Tibial artery (tissue), 4 donors: Measurements from ENCODE around the gene ANKLE1.

ENCODE experiments used
- DNase-seq, 2 donors: peaks; one replicate each; pipeline ENCODE4 v3.0.0-alpha.2; 2019
- H3K27ac ChIP-seq, 2 donors: fragments of 200-600 bp; sonication (generic) in 1 of 2; 1 replicate in 1 of 2; 2 replicates in 1 of 2; pipeline ENCODE4 v1.5.1; 2018 to 2019; ENCODE audit warnings: mild to moderate bottlenecking in 1 of 2
- H3K27me3 ChIP-seq, 2 donors: fragments of 200-600 bp; sonication (generic) in 1 of 2; one replicate each; pipeline versions ENCODE4 v1.5.1 to v1.6.0; 2016 to 2019
- H3K36me3 ChIP-seq, 3 donors: fragments of 200-600 bp; sonication (generic) in 2 of 3; one replicate each; pipeline ENCODE4 v1.5.1; 2016 to 2019; ENCODE audit warnings: mild to moderate bottlenecking in 2 of 3
- H3K4me1 ChIP-seq, 4 donors: fragments of 200-600 bp; sonication (generic) in 2 of 4; 1 replicate in 3 of 4; 2 replicates in 1 of 4; pipeline ENCODE4 v1.5.1; 2016 to 2019
- H3K4me3 ChIP-seq, 2 donors: fragments of 200-600 bp; sonication (generic) in 1 of 2; 1 replicate in 1 of 2; 2 replicates in 1 of 2; pipeline ENCODE4 v1.5.1; 2018 to 2019; ENCODE audit warnings: mild to moderate bottlenecking in 2 of 2
- H3K9me3 ChIP-seq, 3 donors: fragments of 200-600 bp; sonication (generic) in 1 of 3; one replicate each; pipeline ENCODE4 v1.5.1; 2016 to 2019
- intact Hi-C: fragments of 100-400 bp; cut with DNase I; formaldehyde crosslinking; loops from one replicate; pipeline ENCODE4 v1.15.0; 2023; ENCODE audit warnings: low total_unique reads
- TF ChIP-seq, protein P1 (sequence below), 2 experiments: fragments of 200-600 bp in 1 of 2; fragments of 450-650 bp in 1 of 2; IDR thresholded peaks; one replicate each; pipeline ENCODE4 v1.5.1; 2017 to 2019; ENCODE audit warnings: antibody characterized with exemption in 2 of 2, mild to moderate bottlenecking in 1 of 2, moderate library complexity in 1 of 2

Gene ANKLE1

DNA sequence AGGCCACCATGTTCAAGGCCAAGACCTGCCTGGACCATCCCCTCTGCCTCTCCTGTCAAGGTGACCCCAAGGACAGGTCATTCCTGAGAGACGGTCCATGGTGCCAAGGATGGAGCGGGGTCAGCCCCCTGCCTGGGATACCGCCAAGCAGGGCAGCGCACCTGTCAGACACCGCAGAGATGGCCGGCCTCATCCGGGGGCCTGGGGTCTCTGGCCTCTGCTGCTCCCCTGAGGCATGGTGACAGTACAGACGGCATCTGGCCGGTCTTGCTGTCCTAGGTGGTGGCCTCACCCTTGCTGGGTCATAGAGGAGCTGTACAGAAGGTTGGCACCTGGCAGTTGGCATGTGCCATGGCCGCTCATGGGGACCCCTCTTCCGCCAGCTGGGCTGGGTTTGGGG is 38.7 kb downstream of the ANKLE1 start:
- Histone ChIP-seq H3K27me3 (no peaks in the 10 kb centered on the region), H3K4me3 (no peak overlapping the region), H3K27ac (no peak overlapping the region), H3K9me3 (no peaks in the 10 kb centered on the region), H3K4me1 (peaks cover 0 to 34% (median 29%) of the 10 kb centered on the region in 4 donors), H3K36me3 (peaks cover 39 to 74% (median 50%) of the 10 kb centered on the region in 3 donors)
- intact Hi-C loops, result no loop called here
- no peak for DNase-seq
- TF ChIP-seq, protein P1, sequence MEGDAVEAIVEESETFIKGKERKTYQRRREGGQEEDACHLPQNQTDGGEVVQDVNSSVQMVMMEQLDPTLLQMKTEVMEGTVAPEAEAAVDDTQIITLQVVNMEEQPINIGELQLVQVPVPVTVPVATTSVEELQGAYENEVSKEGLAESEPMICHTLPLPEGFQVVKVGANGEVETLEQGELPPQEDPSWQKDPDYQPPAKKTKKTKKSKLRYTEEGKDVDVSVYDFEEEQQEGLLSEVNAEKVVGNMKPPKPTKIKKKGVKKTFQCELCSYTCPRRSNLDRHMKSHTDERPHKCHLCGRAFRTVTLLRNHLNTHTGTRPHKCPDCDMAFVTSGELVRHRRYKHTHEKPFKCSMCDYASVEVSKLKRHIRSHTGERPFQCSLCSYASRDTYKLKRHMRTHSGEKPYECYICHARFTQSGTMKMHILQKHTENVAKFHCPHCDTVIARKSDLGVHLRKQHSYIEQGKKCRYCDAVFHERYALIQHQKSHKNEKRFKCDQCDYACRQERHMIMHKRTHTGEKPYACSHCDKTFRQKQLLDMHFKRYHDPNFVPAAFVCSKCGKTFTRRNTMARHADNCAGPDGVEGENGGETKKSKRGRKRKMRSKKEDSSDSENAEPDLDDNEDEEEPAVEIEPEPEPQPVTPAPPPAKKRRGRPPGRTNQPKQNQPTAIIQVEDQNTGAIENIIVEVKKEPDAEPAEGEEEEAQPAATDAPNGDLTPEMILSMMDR (IDR thresholded peaks at IDR 0.05), result no peak

DNA sequence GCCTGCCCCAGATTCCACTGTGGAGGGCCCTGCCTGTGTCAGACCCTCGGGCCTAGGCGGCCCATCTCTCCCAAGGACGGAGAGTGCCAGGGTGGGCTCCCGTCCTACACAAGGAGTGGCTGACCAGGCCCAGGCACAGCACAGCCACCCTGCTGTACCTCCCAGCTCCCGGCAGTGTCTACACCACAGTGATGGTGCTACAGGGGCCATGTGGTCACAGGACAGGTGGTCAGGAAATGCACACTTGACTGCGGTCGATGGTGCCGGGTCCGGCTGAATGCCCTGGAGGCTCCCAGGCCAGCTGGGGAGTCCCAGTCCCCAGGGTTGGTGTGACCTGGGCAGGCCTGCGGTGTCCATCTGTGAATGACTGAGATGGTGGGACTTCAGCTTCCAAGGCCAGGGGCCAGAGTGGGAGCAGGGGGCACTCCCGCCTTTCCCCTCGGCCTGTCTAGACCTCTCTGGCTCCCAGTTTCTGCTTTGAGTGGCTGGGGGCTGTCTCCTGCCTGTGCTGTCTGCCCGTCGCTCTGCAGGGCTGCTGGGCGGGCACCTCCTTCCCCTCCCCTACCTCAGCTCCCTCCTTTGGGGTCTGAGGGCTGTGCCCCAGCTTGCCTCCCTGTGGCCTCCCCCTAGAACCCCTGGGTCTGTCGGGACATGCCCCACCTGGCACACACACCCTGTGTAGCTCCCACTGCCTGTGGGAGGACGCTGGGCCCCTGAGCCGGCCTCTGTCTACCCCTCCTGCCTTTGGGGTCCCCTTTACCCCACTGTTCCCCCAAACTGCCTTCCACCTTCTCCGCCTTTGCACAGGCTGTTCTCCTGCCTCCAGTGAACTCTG is 40.2 kb downstream of the ANKLE1 start:
- intact Hi-C loops, result no loop called here

DNA sequence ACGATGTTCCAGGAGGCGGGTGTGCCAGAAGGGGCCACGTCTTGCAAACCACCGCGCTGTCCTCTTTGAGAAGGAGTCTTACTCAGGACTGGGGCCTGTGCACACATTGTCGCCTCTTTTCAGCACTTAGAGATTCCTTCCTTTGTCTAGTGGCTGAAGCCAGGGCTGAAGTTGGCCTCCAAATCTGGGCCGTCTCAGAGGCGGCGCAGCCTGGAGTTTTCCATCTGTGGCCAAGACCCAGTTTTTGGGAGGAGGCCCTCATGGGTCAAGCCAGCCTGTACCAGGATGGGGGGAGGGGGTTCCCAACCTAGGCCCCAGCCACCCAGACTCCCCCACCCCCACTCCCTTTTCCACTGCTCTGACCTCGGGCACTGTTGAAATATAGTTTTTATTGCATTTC is 41.2 kb downstream of the ANKLE1 start:
- TF ChIP-seq, protein P1 (IDR thresholded peaks at IDR 0.05), result no peak
- Histone ChIP-seq H3K36me3 (peaks cover 25 to 56% (median 36%) of the 10 kb centered on the region in 3 donors), H3K4me3 (no peak overlapping the region), H3K9me3 (no peaks in the 10 kb centered on the region), H3K27ac (peak overlapping the region in 1 of 2 donors; percentile 49), H3K27me3 (no peaks in the 10 kb centered on the region), H3K4me1 (peaks cover 0 to 56% (median 49%) of the 10 kb centered on the region in 4 donors)
- DNase-seq, result no peak
- intact Hi-C loops, result no loop called here

More for the DNA sequence above, 40.2 kb downstream of the ANKLE1 start:
- no peak for DNase-seq
- Histone ChIP-seq H3K27me3 (no peaks in the 10 kb centered on the region), H3K4me3 (no peak overlapping the region), H3K36me3 (peaks cover 25 to 60% (median 36%) of the 10 kb centered on the region in 3 donors), H3K9me3 (no peaks in the 10 kb centered on the region), H3K4me1 (peaks cover 0 to 49% (median 42%) of the 10 kb centered on the region in 4 donors), H3K27ac (peak overlapping the region in 1 of 2 donors; percentile 6)
- TF ChIP-seq, protein P1 (IDR thresholded peaks at IDR 0.05), result no peak

DNA sequence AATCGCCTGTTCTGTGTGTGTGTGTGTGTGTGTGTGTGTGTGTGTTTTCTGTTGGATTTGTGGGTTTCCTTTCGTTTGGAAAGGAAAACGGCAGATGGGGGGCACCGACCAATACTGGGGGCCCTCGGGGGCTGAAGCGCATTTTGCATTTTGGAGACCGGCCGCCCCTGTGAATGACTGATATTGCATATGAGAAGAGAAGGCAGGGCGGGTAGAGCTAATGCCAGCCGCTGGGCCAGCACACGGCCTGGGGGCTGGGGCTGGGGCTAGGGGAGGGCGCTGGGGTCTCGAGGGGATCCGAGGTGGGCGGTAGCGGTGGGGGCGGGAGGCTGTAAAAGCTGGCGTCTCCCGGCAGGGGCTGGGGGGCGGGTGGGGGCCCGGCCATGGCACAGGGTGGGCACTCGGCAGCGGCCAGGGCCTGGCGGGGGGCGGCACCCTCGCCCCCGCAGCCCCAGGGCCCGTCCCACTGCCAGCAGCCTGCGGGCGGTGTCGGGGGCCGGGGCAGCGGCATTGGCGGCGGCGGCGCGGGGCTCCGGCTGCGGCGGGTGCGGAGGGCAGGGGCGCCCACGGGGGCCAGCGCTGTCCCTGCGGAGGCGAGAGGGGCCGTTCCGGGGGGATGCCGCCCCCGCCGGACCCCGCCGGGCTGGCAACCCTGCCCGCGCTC is 41.7 kb downstream of the ANKLE1 start:
- peak overlapping the region; percentile 49 to 61 for H3K27ac ChIP-seq
- H3K4me3 ChIP-seq, result peak overlapping the region; percentile 9 to 17
- H3K36me3 ChIP-seq, result peaks cover 25 to 50% (median 36%) of the 10 kb centered on the region in 3 donors
- intact Hi-C loops, result no loop called here
- H3K27me3 ChIP-seq, result no peaks in the 10 kb centered on the region
- no peak for DNase-seq
- TF ChIP-seq, protein P1 (IDR thresholded peaks at IDR 0.05), result no peak
- H3K9me3 ChIP-seq, result no peaks in the 10 kb centered on the region
- H3K4me1 ChIP-seq, result peaks cover 0 to 60% (median 51%) of the 10 kb centered on the region in 4 donors

DNA sequence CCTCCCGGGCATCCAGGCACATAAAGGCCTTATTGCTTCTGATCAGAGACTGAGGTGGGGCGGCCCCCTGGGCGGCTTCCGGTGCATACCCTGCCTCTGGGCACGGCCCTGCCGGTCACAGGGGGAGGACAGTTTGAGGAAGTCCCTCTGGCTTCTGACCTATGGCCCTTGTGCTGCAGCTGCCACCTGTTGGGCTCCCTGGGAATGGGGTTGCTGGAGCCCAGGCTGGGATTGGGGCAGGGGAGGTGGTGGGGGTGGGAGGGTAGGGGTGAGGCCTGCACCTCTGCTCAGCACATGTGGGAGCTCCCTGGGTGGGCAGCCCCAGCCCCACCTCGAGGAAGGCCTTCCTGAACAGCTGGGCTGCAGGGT is 42.2 kb downstream of the ANKLE1 start:
- intact Hi-C loops, result no loop called here

More for the DNA sequence above, 42.2 kb downstream of the ANKLE1 start:
- H3K27me3 ChIP-seq, result no peaks in the 10 kb centered on the region
- peaks cover 25 to 45% (median 32%) of the 10 kb centered on the region in 3 donors for H3K36me3 ChIP-seq
- H3K4me3 ChIP-seq, result peak overlapping the region; percentile 9 to 17
- no peak for DNase-seq
- no peaks in the 10 kb centered on the region for H3K9me3 ChIP-seq
- peak overlapping the region; percentile 49 to 61 for H3K27ac ChIP-seq
- H3K4me1 ChIP-seq, result peaks cover 0 to 64% (median 51%) of the 10 kb centered on the region in 4 donors
- TF ChIP-seq, protein P1 (IDR thresholded peaks at IDR 0.05), result no peak
